ENCODE results near the gene PSORS1C1.

DNA sequence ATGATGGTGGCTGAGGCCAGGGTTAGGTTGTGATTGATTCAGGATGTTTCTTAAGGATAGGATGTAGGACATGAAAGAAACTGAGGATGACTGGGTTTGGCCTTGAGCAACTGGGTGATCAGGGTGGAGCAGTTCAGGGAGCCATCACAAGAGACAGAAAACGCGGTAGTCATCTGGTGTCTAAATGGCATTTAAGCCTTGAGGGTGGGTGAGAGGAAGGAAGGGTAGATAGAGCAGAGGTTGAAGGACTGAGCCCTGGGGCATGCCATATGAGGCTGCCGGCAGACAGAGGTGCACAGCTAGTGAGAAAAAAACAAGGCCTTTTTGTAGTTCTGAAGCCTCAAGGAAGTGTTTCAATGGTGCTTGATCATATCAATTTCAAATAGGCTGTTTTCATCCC lies 54.0 kb downstream of the PSORS1C1 start:
- TF ChIP-seq, protein P1, sequence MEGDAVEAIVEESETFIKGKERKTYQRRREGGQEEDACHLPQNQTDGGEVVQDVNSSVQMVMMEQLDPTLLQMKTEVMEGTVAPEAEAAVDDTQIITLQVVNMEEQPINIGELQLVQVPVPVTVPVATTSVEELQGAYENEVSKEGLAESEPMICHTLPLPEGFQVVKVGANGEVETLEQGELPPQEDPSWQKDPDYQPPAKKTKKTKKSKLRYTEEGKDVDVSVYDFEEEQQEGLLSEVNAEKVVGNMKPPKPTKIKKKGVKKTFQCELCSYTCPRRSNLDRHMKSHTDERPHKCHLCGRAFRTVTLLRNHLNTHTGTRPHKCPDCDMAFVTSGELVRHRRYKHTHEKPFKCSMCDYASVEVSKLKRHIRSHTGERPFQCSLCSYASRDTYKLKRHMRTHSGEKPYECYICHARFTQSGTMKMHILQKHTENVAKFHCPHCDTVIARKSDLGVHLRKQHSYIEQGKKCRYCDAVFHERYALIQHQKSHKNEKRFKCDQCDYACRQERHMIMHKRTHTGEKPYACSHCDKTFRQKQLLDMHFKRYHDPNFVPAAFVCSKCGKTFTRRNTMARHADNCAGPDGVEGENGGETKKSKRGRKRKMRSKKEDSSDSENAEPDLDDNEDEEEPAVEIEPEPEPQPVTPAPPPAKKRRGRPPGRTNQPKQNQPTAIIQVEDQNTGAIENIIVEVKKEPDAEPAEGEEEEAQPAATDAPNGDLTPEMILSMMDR (IDR thresholded peaks at IDR 0.05; ENCODE audit: insufficient read depth, low read length), result no peak
- TF ChIP-seq POLR2AphosphoS5 (IDR thresholded peaks at IDR 0.05; ENCODE audit: low read depth) (no peak), GABPA (IDR thresholded peaks at IDR 0.05; ENCODE audit: low read depth) (no peak), SPI1 (IDR thresholded peaks at IDR 0.05; ENCODE audit: borderline replicate concordance, low read depth) (no peak)
- TF ChIP-seq, protein P2, sequence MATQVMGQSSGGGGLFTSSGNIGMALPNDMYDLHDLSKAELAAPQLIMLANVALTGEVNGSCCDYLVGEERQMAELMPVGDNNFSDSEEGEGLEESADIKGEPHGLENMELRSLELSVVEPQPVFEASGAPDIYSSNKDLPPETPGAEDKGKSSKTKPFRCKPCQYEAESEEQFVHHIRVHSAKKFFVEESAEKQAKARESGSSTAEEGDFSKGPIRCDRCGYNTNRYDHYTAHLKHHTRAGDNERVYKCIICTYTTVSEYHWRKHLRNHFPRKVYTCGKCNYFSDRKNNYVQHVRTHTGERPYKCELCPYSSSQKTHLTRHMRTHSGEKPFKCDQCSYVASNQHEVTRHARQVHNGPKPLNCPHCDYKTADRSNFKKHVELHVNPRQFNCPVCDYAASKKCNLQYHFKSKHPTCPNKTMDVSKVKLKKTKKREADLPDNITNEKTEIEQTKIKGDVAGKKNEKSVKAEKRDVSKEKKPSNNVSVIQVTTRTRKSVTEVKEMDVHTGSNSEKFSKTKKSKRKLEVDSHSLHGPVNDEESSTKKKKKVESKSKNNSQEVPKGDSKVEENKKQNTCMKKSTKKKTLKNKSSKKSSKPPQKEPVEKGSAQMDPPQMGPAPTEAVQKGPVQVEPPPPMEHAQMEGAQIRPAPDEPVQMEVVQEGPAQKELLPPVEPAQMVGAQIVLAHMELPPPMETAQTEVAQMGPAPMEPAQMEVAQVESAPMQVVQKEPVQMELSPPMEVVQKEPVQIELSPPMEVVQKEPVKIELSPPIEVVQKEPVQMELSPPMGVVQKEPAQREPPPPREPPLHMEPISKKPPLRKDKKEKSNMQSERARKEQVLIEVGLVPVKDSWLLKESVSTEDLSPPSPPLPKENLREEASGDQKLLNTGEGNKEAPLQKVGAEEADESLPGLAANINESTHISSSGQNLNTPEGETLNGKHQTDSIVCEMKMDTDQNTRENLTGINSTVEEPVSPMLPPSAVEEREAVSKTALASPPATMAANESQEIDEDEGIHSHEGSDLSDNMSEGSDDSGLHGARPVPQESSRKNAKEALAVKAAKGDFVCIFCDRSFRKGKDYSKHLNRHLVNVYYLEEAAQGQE (IDR thresholded peaks at IDR 0.05; ENCODE audit: insufficient replicate concordance, low read depth), result no peak

All from HL-60 (cell line).